HT1080 (cell line): ENCODE data around the gene CRAMP1. TPM values are rescaled to one million over a fixed set of nuclear protein-coding genes. Genes with fewer than 3 reads are reported as not detected.

Source experiments
- DNase-seq: peaks from one replicate; pipeline ENCODE4 v3.0.0-alpha.2; 2015; ENCODE audit warnings: low read depth
- total RNA-seq: library from RNA; depleted of rRNA; stranded (reverse); fragments of >200 nt; shearing (Covaris generic); gene quantifications from 2 replicates; pipeline ENCODE4 v1.2.3, GENCODE V29; 2014

The CRAMP1 gene
- total RNA-seq, 1 experiment from 2014 or later, result 5.7 TPM

- DNase-seq, result no peak
Observed at GRCh38 chr16:1633310-1633709, 21.1 kb downstream of the CRAMP1 start.

DNA sequence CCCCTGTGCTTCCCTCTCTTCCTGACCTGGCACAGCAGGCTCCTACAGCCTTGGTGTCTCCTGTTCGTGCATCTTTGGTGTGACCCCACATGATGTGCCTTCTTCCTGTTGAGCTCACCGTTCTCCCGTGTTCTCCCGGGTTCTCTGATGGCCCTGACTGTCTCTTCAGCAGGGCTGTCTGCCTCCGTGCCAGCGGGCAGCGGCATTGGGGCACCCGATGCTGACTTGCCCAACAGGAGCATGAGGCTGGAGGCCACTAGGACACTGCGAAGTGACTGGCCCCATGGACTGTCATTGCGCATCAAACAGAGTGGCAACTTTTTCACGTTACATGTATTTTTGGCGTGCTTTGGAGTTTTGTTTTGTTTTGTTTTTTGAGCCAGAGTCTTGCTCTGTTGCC lies 22.4 kb downstream of the CRAMP1 start:
- no peak for DNase-seq

GRCh38 chr16:1635070-1635469 lies 22.9 kb downstream of the CRAMP1 start:
- DNase-seq, result no peak

DNA sequence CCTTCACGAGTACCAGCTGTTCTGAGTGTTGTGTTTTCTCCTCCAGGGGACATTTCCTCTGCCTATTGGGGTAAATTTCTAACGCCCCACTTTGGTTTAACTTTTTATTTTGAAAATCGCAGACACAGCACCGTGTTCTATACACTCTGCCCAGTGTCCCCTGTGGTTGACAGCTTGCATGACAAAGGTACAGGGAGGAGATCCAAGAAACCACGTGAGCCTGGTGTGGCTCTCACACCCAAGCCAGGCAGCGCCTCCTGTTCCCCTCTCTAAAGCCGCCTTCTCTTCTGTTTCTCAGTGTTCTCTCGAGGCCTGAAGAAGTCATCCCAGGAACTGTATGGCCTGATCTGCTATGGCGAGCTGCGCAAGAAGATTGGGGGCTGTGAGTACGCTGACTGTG lies 25.4 kb downstream of the CRAMP1 start:
- DNase-seq, result no peak

- no peak for DNase-seq
Observed at GRCh38 chr16:1638757-1639156, 26.6 kb downstream of the CRAMP1 start.

DNA sequence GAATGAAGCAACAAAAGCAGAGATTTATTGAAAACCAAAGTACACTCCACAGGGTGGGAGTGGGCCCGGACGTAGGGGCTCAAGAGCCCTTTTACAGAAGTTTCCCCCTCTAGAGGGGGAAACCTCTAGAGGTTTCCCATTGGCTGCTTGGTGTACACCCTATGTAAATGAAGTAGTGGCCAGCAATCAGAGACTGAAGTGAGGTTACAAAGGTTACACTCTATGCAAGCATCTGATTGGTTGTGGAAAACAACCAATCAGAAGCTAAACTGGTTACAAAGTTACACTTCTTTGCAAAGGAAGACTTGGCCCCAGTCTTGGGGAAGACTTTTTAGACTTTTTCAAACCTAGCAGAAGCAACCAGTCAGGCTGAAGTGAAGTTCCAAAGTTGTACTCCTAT lies 27.1 kb downstream of the CRAMP1 start:
- DNase-seq, result no peak

DNA sequence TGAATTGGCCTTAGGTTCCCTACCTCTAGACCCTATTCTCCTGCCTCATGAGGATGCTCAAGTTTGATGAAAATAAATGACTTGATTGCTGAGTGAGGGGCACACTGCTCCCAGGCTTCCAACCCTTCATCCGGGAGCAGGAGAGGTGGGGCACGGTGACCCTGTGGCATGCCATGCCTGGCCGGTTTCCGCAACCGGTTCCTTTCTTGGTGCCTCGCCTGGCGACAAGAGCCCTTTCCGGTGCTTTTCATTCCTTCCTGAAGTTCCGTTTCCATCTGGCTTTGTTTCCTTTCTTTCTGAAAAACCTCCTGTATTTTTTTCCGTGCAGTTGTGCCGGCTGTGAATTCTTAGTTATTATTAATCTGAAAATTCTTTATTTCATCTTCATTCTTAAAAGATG lies 27.7 kb downstream of the CRAMP1 start:
- no peak for DNase-seq

DNA sequence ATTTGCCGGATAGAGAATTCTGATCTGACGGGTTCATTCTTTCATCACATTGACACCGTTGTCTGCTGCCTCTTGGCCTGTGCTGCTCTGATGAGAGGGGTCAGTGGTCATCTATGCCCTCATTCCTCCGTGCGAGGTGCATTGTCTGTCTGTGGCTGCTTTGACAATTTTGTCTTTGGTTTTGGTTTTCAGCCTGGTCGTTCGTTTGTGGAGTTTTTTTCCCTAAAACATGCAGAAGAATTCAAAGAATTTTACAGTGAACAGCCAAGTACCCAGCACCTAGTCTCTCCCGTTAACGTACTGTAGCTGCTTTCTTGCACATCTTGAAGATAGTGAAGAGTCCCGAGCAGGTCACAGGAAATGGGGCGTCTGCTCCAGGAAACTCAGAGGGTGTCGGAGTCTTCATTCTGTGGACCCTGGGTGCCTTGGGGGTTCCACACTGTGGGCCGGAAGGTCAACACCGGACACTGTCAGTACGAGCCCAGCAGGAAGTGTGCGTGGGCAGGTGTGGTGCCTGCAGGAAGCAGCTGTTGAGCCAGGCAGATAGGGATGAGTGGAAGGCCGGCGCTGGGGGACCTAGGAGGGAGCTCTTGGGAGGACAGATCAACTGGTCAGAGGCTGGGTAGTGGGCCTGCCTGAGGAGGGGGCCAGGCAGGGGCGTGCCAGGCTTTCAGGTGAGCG lies 28.2 kb downstream of the CRAMP1 start:
- DNase-seq, result no peak

- DNase-seq, result no peak
Observed at GRCh38 chr16:1641261-1641660, 29.1 kb downstream of the CRAMP1 start.

- no peak for DNase-seq
Observed at GRCh38 chr16:1642148-1642547, 30.0 kb downstream of the CRAMP1 start.

GRCh38 chr16:1642753-1643152 lies 30.6 kb downstream of the CRAMP1 start:
- no peak for DNase-seq

GRCh38 chr16:1643521-1643920 lies 31.4 kb downstream of the CRAMP1 start:
- no peak for DNase-seq

DNA sequence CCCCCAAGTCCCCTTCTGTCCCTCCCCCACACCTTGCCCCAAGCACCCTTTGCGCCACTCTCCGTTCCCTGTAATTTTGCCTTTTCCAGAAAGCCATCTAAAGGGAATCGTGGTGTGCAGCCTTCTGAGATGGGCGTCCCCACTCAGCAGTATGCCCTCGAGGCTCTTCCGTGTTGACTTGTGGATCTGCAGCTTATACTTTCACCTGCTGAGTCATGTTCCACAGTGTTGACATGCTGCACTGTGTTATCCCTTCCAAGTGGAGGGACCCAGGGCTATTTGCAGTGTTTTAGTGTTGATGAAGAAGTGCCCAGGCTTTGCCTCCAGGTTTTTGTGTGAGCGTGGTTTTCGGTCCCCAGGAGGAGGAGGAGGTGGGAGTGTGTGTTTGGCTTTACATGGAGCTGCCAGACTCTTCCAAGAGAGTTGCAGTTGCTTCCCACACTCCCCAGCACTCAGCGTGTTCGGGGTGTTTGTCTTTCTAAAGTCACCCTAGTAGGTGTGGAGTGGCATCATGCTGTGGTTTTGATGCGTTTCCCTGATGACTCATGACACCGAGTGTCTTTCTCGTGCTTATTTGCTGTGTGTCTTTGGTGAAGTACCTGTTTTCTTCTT lies 33.9 kb downstream of the CRAMP1 start:
- DNase-seq, result peak; percentile 51

- DNase-seq, result no peak
Observed at GRCh38 chr16:1647856-1648255, 35.7 kb downstream of the CRAMP1 start.

- no peak for DNase-seq
Observed at GRCh38 chr16:1650131-1650530, 38.0 kb downstream of the CRAMP1 start.

GRCh38 chr16:1651094-1651973 lies 39.2 kb downstream of the CRAMP1 start:
- DNase-seq, result no peak

DNA sequence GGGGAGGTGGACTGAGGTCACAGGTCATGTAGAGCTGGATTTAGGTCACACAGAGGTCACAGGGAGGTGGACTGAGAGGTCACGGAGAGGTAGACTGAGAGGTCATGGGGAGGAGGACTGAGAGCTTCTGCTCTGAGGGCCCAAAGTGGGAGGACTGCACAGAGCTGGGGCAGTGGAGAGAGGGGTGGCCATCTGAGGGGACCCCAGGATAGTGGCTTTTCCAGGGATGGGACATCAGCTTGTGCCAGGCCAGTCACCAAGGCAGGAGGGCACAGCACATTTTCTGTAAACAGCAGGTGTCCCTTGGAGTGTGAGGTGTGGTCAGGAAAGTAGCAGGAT lies 39.8 kb downstream of the CRAMP1 start:
- DNase-seq, result no peak

DNA sequence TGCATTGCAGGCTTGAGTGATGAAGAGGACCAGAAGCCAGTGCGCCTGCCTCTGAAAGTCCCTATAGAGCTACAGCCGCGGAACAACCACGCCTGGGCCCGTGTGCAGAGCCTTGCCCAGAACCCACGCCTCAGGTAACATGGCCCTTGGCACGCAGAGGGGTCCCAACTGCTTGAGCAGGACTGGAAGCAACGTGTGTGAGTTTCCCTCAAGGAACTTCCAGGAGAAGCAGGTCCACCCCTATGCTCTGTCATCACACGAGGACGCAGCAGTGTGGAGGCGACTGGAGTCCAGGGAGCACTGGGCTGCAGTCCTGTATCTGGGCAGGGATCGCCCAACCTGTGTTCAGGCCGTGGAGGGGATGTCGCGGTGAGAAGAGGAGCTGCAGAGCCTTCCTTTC lies 40.9 kb downstream of the CRAMP1 start:
- no peak for DNase-seq

DNA sequence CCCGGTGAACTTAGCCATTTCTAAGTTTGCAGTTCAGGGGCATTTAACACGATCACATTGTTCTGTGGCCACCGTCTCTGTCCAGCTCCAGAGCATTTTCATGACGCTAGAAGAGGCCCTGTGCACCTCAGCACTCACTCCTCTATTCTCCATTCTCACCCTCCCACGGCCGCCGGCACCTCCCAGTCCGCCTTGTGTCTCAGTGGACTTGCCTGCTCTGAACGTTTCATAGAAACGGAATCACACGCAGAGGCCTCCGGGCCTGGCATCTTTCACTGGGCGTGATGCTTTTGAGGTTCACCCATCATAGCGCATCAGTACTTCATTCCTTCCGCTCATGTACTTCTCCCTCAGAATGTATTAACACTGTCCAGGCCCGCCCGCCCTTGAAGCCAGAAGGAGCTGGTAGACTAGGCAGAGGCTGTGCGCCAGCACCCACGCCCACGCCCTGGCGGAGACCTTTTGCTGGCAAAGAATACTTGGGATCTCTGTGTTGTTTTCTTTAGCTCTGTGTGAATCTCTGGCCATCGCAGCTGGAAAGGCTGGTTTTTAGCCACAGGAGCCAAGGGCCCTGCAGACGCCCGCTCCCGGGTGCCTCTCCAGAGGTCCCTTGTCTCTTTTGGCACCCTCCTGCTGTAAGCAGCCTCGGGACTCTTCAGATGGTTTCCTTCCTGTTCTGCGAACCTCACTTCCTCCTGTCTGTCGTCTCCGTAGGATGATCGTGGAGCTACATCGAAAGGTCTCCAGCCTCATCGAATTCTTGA lies 42.5 kb downstream of the CRAMP1 start:
- DNase-seq, result no peak

DNA sequence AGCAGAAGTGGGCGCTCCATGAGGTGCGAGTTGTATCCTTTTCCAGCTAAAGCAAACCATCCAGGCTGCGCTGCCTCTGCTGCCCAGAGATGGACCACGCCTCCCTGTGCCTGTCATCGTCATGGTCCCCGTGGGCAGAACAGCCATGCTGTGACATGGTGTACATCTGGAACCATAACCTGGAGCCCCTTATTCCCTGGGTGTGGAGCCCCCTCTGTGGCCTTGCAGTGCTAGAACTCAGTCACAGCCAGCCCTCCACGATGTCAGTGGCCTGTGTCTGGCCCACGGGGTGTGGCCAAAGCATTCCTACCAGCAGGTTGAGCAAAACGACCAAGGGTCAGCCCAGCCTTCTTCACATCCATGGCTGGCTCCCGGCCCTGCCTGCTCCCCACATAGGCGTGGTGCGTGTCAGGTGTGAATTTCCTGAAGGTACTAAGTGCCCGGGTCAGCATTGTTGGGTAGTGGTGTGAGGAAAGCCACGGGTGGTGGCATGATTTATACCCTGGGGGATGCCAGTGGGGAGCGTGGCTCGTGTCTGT lies 43.2 kb downstream of the CRAMP1 start:
- no peak for DNase-seq
